Measurements from ENCODE around the gene TMBIM6. TPM values are rescaled to one million over a fixed set of nuclear protein-coding genes. Genes with fewer than 3 reads are reported as not detected.

The TMBIM6 gene
- total RNA-seq, 1 experiment from 2014 or later: 600 TPM

GRCh38 chr12:49703647-49704137, 37.7 kb upstream of the TMBIM6 start:
- H3K9me3 Mint-ChIP-seq (ENCODE audit: low read depth, unreplicated experiment): no peaks in the 10 kb centered on the region
- H3K4me3 Mint-ChIP-seq (ENCODE audit: low read depth, unreplicated experiment): no peak overlapping the region
- CTCF ChIA-PET: interaction anchor here (1.2 to 1.6 kb wide), 2 partner anchors 23 to 68 kb away, joined by 3 to 4 read pairs; no protein-coding TSS in a partner anchor
- H3K27me3 Mint-ChIP-seq (ENCODE audit: unreplicated experiment): peaks cover 17% of the 10 kb centered on the region
- H3K27ac Mint-ChIP-seq (ENCODE audit: unreplicated experiment): no peak overlapping the region
- intact Hi-C loops (cut with micrococcal nuclease; ENCODE audit: unreplicated experiment): no loop called here
- no peak for DNase-seq
- TF ChIP-seq CTCF (IDR thresholded peaks at IDR 0.05; ENCODE audit: unreplicated experiment): no peak
- peaks cover 13% of the 10 kb centered on the region for H3K36me3 Mint-ChIP-seq (ENCODE audit: insufficient read depth, unreplicated experiment)
- H3K4me1 Mint-ChIP-seq (ENCODE audit: low read depth, unreplicated experiment): peaks cover 8% of the 10 kb centered on the region
- BruUV-seq (replicated peaks): no TSS peak

- intact Hi-C loops (cut with micrococcal nuclease; ENCODE audit: unreplicated experiment): loop anchor here (5.0 kb wide), 1 partner anchor 63 kb away; no protein-coding TSS in a partner anchor
- no peak for TF ChIP-seq CTCF (IDR thresholded peaks at IDR 0.05; ENCODE audit: unreplicated experiment)
- no peak overlapping the region for H3K4me3 Mint-ChIP-seq (ENCODE audit: low read depth, unreplicated experiment)
- peaks cover 13% of the 10 kb centered on the region for H3K36me3 Mint-ChIP-seq (ENCODE audit: insufficient read depth, unreplicated experiment)
- DNase-seq: no peak
- H3K27me3 Mint-ChIP-seq (ENCODE audit: unreplicated experiment): peaks cover 36% of the 10 kb centered on the region
- peaks cover 8% of the 10 kb centered on the region for H3K4me1 Mint-ChIP-seq (ENCODE audit: low read depth, unreplicated experiment)
- TSS peak; percentile 52 for BruUV-seq (replicated peaks)
- CTCF ChIA-PET: interaction anchor here (1.3 kb wide), 1 partner anchor 36 kb away, joined by 3 read pairs; the partner anchor contains the start of gene TMBIM6
- no peaks in the 10 kb centered on the region for H3K9me3 Mint-ChIP-seq (ENCODE audit: low read depth, unreplicated experiment)
- H3K27ac Mint-ChIP-seq (ENCODE audit: unreplicated experiment): no peak overlapping the region
Observed at GRCh38 chr12:49705479-49706134, 35.8 kb upstream of the TMBIM6 start.

GRCh38 chr12:49706351-49707127, 34.8 kb upstream of the TMBIM6 start:
- BruUV-seq (replicated peaks): no TSS peak
- Mint-ChIP-seq H3K27me3 (ENCODE audit: unreplicated experiment) (peaks cover 45% of the 10 kb centered on the region), H3K4me1 (ENCODE audit: low read depth, unreplicated experiment) (peaks cover 8% of the 10 kb centered on the region), H3K4me3 (ENCODE audit: low read depth, unreplicated experiment) (peak overlapping the region; percentile 38), H3K9me3 (ENCODE audit: low read depth, unreplicated experiment) (no peaks in the 10 kb centered on the region), H3K27ac (ENCODE audit: unreplicated experiment) (no peak overlapping the region), H3K36me3 (ENCODE audit: insufficient read depth, unreplicated experiment) (peaks cover 13% of the 10 kb centered on the region)
- CTCF ChIA-PET: no interaction called here
- intact Hi-C loops (cut with micrococcal nuclease; ENCODE audit: unreplicated experiment): loop anchor here (5.0 kb wide), 1 partner anchor 64 kb away; no protein-coding TSS in a partner anchor
- DNase-seq: no peak
- no peak for TF ChIP-seq CTCF (IDR thresholded peaks at IDR 0.05; ENCODE audit: unreplicated experiment)

- Mint-ChIP-seq H3K27me3 (ENCODE audit: unreplicated experiment) (peaks cover 53% of the 10 kb centered on the region), H3K27ac (ENCODE audit: unreplicated experiment) (peak within 1 kb of the TSS; percentile 16), H3K4me3 (ENCODE audit: low read depth, unreplicated experiment) (peak within 1 kb of the TSS; percentile 38), H3K9me3 (ENCODE audit: low read depth, unreplicated experiment) (no peaks in the 10 kb centered on the region), H3K4me1 (ENCODE audit: low read depth, unreplicated experiment) (peaks cover 8% of the 10 kb centered on the region), H3K36me3 (ENCODE audit: insufficient read depth, unreplicated experiment) (peaks cover 13% of the 10 kb centered on the region)
- peak; percentile 83 for TF ChIP-seq CTCF (IDR thresholded peaks at IDR 0.05; ENCODE audit: unreplicated experiment)
- intact Hi-C loops (cut with micrococcal nuclease; ENCODE audit: unreplicated experiment): loop anchor here (5.0 kb wide), 1 partner anchor 65 kb away; no protein-coding TSS in a partner anchor
- peak; percentile 95 for DNase-seq
- CTCF ChIA-PET: no interaction called here
- no TSS peak for BruUV-seq (replicated peaks)
Observed at GRCh38 chr12:49707128-49707811, 34.1 kb upstream of the TMBIM6 start, which contains the start of gene FMNL3. TSS of gene FMNL3 (minus strand) at chr12:49707405. CDS start at chr12:49707180, 225 bp downstream.

Measured in Calu3 (cell line).